H9 (cell line): Measurements from ENCODE around the gene SLC6A18. TPM values are rescaled to one million over a fixed set of nuclear protein-coding genes. Genes with fewer than 3 reads are reported as not detected.
"Not testable (repeated sequence)": the region's sequence is repeated elsewhere in the genome, so short reads cannot be mapped to it uniquely, and the experiment has no call there.

ENCODE experiments used
- DNase-seq: peaks from one replicate; pipeline ENCODE4 v3.0.0-alpha.2; 2017
- H2AFZ ChIP-seq: one replicate; pipeline ENCODE4 v1.6.1; 2013; ENCODE audit warnings: mild to moderate bottlenecking, low read length, control low read depth, moderate library complexity
- H2AK5ac ChIP-seq: 2 replicates; pipeline ENCODE4 v1.6.1; 2013; ENCODE audit warnings: low read length, control low read depth, mixed read lengths; ENCODE audit not compliant: insufficient read length
- H2BK120ac ChIP-seq: one replicate; pipeline ENCODE4 v1.6.1; 2013; ENCODE audit warnings: low read depth, mild to moderate bottlenecking, low read length, control low read depth, inconsistent platforms; ENCODE audit not compliant: poor library complexity, severe bottlenecking
- H2BK12ac ChIP-seq: 2 replicates; pipeline ENCODE4 v1.6.1; 2013; ENCODE audit warnings: low read length, control low read depth, mixed read lengths, low read depth; ENCODE audit not compliant: insufficient read length
- H2BK15ac ChIP-seq: 2 replicates; pipeline ENCODE4 v1.6.1; 2013; ENCODE audit warnings: low read depth, low read length, control low read depth
- H2BK20ac ChIP-seq: one replicate; pipeline ENCODE4 v1.6.1; 2013; ENCODE audit warnings: low read depth, mild to moderate bottlenecking, low read length, control low read depth, inconsistent platforms; ENCODE audit not compliant: poor library complexity, severe bottlenecking
- H2BK5ac ChIP-seq: 2 replicates; pipeline ENCODE4 v1.6.1; 2013; ENCODE audit warnings: low read length, control low read depth, mixed read lengths; ENCODE audit not compliant: insufficient read length
- H3K14ac ChIP-seq: 2 replicates; pipeline ENCODE4 v1.6.1; 2013; ENCODE audit warnings: low read length, control low read depth; ENCODE audit not compliant: insufficient read depth
- H3K18ac ChIP-seq: 2 replicates; pipeline ENCODE4 v1.6.1; 2013; ENCODE audit warnings: low read depth, mild to moderate bottlenecking, mixed read lengths, low read length, control low read depth; ENCODE audit not compliant: insufficient read length
- H3K23ac ChIP-seq: 2 replicates; pipeline ENCODE4 v1.6.1; 2013; ENCODE audit warnings: low read length, control low read depth, mixed read lengths, low read depth; ENCODE audit not compliant: insufficient read length
- H3K23me2 ChIP-seq: 2 replicates; pipeline ENCODE4 v1.6.1; 2013; ENCODE audit warnings: low read depth, mild to moderate bottlenecking, mixed read lengths, low read length, control low read depth; ENCODE audit not compliant: insufficient read length, poor library complexity, severe bottlenecking
- H3K27ac ChIP-seq: 2 replicates; pipeline ENCODE4 v1.5.1; 2013; ENCODE audit warnings: low read length, control low read depth, mixed read lengths, low read depth; ENCODE audit not compliant: insufficient read length
- H3K27me3 ChIP-seq: 2 replicates; pipeline ENCODE4 v1.6.1; 2013; ENCODE audit warnings: low read length, control low read depth, inconsistent platforms; ENCODE audit not compliant: insufficient read depth
- H3K4ac ChIP-seq: 2 replicates; pipeline ENCODE4 v1.6.1; 2013; ENCODE audit warnings: low read depth, mild to moderate bottlenecking, control low read depth, inconsistent platforms, low read length, moderate library complexity
- H3K4me1 ChIP-seq: 2 replicates; pipeline ENCODE4 v1.6.1; 2013; ENCODE audit warnings: low read length, control low read depth, inconsistent platforms; ENCODE audit not compliant: insufficient read depth
- H3K4me2 ChIP-seq: 2 replicates; pipeline ENCODE4 v1.6.1; 2013; ENCODE audit warnings: low read length, control low read depth, mixed read lengths; ENCODE audit not compliant: insufficient read length, insufficient read depth
- H3K56ac ChIP-seq: 2 replicates; pipeline ENCODE4 v1.6.1; 2013; ENCODE audit warnings: low read depth, mild to moderate bottlenecking, mixed read lengths, low read length, control low read depth; ENCODE audit not compliant: insufficient read length
- H3K79me1 ChIP-seq: 2 replicates; pipeline ENCODE4 v1.6.1; 2013; ENCODE audit warnings: low read depth, mild to moderate bottlenecking, moderate library complexity, low read length, control low read depth, inconsistent platforms; ENCODE audit not compliant: insufficient read depth, poor library complexity, severe bottlenecking
- H3K79me2 ChIP-seq: 2 replicates; pipeline ENCODE4 v1.6.1; 2013; ENCODE audit warnings: low read length, control low read depth, inconsistent platforms; ENCODE audit not compliant: insufficient read depth
- H3K9ac ChIP-seq: 2 replicates; pipeline ENCODE4 v1.6.1; 2013; ENCODE audit warnings: low read length, control low read depth, mixed read lengths; ENCODE audit not compliant: insufficient read length; ENCODE audit errors: extremely low read depth
- H3K9me3 ChIP-seq: one replicate; pipeline ENCODE4 v1.6.1; 2013; ENCODE audit warnings: low read depth, low read length, inconsistent platforms; ENCODE audit not compliant: control insufficient read depth
- H3T11ph ChIP-seq: one replicate; pipeline ENCODE4 v1.6.1; 2013; ENCODE audit warnings: mild to moderate bottlenecking, low read length, control low read depth, inconsistent platforms
- H4K20me1 ChIP-seq: one replicate; pipeline ENCODE4 v1.6.1; 2013; ENCODE audit not compliant: control insufficient read depth, insufficient read length, insufficient read depth
- H4K5ac ChIP-seq: 2 replicates; pipeline ENCODE4 v1.6.1; 2013; ENCODE audit warnings: low read depth, mild to moderate bottlenecking, mixed read lengths, low read length, control low read depth; ENCODE audit not compliant: insufficient read length
- H4K8ac ChIP-seq: replicated peaks from 2 replicates; pipeline ENCODE4 v1.6.1; 2013; ENCODE audit warnings: low read length, control low read depth, mixed read lengths, low read depth; ENCODE audit not compliant: insufficient read length
- H4K91ac ChIP-seq: 2 replicates; pipeline ENCODE4 v1.6.1; 2013; ENCODE audit warnings: low read depth, mild to moderate bottlenecking, moderate library complexity, mixed read lengths, low read length, control low read depth; ENCODE audit not compliant: insufficient read length
- H3K27ac Mint-ChIP-seq, 3 experiments: 2 replicates in 2 of 3; 3 replicates in 1 of 3; pipeline ENCODE4 v1.8.0; 2020 to 2021; ENCODE audit warnings: mixed read lengths in 3 of 3, mild to moderate bottlenecking in 1 of 3, moderate library complexity in 1 of 3
- H3K27me3 Mint-ChIP-seq: 2 replicates; pipeline ENCODE4 v1.8.0; 2021; ENCODE audit warnings: low read depth, mild to moderate bottlenecking, moderate library complexity, mixed read lengths
- H3K36me3 Mint-ChIP-seq, 3 experiments: 2 replicates in 2 of 3; 3 replicates in 1 of 3; pipeline ENCODE4 v1.8.0; 2020 to 2021; ENCODE audit warnings: low read depth in 3 of 3, mixed read lengths in 3 of 3; ENCODE audit not compliant: insufficient read depth in 1 of 3
- H3K4me1 Mint-ChIP-seq, 2 experiments: 2 replicates each; pipeline ENCODE4 v1.8.0; 2020; ENCODE audit warnings: mixed read lengths in 2 of 2
- H3K4me3 Mint-ChIP-seq, 2 experiments: 2 replicates in 1 of 2; 3 replicates in 1 of 2; pipeline ENCODE4 v1.8.0; 2020 to 2021; ENCODE audit warnings: mild to moderate bottlenecking in 2 of 2, mixed read lengths in 2 of 2, moderate library complexity in 1 of 2
- H3K9me3 Mint-ChIP-seq, 2 experiments: 2 replicates in 1 of 2; 3 replicates in 1 of 2; pipeline ENCODE4 v1.8.0; 2020; ENCODE audit warnings: mild to moderate bottlenecking in 2 of 2, mixed read lengths in 2 of 2, moderate library complexity in 1 of 2
- WGBS: extraction: QIAGEN DNeasy Blood & Tissue Kit; methylation state at CpG from one replicate; pipeline ENCODE4 v1.1.7; 2013; ENCODE audit warnings: missing lambda C conversion rate, low lambda C conversion rate, mixed read lengths; ENCODE audit not compliant: insufficient read length; ENCODE audit errors: extremely low coverage; 5-methylcytosine and 5-hydroxymethylcytosine counted together
- total RNA-seq: library from RNA; stranded (reverse); gene quantifications from 2 replicates; pipeline ENCODE4 v1.2.1, GENCODE V29; 2021

SLC6A18 gene
- total RNA-seq, 1 experiment from 2014 or later: not detected

GRCh38 chr5:1283729-1284041 is 58.5 kb downstream of the SLC6A18 start:
- not testable (repeated sequence) for H3K4me2 ChIP-seq, H2BK5ac ChIP-seq, H3K79me2 ChIP-seq, H4K91ac ChIP-seq, H3K27me3 Mint-ChIP-seq, H3K23ac ChIP-seq, H3K9me3 Mint-ChIP-seq, H4K20me1 ChIP-seq, H3K79me1 ChIP-seq, H3K4me3 Mint-ChIP-seq, H4K8ac ChIP-seq, H3K23me2 ChIP-seq, H3K56ac ChIP-seq, H3K27me3 ChIP-seq, H2BK120ac ChIP-seq, H2AK5ac ChIP-seq, H3K14ac ChIP-seq, H3K18ac ChIP-seq, H3K9me3 ChIP-seq, H4K5ac ChIP-seq, H3K4me1 Mint-ChIP-seq, H2BK15ac ChIP-seq, H3K9ac ChIP-seq, H3T11ph ChIP-seq, H2AFZ ChIP-seq, H2BK20ac ChIP-seq, H3K4ac ChIP-seq, H2BK12ac ChIP-seq, H3K27ac ChIP-seq, H3K4me1 ChIP-seq
- no CpG with 5 or more reads among the region's 16 CpGs for WGBS
- Mint-ChIP-seq H3K27ac (peak overlapping the region in 1 of 3 experiments; percentile 61; a peak in 1 of 7 replicates), H3K36me3 (peaks cover 17 to 25% (median 22%) of the 10 kb centered on the region in 3 experiments)
- DNase-seq: peak; percentile 25

GRCh38 chr5:1284336-1284970 is 59.3 kb downstream of the SLC6A18 start:
- H2BK5ac ChIP-seq, H3K4ac ChIP-seq, H2BK120ac ChIP-seq, H3K9ac ChIP-seq, H3K56ac ChIP-seq, H3K79me1 ChIP-seq, H3K79me2 ChIP-seq, H3K4me1 ChIP-seq, H4K20me1 ChIP-seq, H4K5ac ChIP-seq, H3K4me3 Mint-ChIP-seq, H3T11ph ChIP-seq, H3K27ac ChIP-seq, H3K23me2 ChIP-seq, H3K18ac ChIP-seq, H2AFZ ChIP-seq, H3K27me3 Mint-ChIP-seq, H4K8ac ChIP-seq, H3K4me2 ChIP-seq, H2BK15ac ChIP-seq, H3K4me1 Mint-ChIP-seq, H2BK20ac ChIP-seq, H3K9me3 Mint-ChIP-seq, H3K23ac ChIP-seq, H3K9me3 ChIP-seq, H3K27me3 ChIP-seq, H2BK12ac ChIP-seq, H3K14ac ChIP-seq, H2AK5ac ChIP-seq, H4K91ac ChIP-seq: not testable (repeated sequence)
- DNase-seq: peak; percentile 18
- H3K36me3 Mint-ChIP-seq: peaks cover 16 to 26% (median 22%) of the 10 kb centered on the region in 3 experiments
- peak overlapping the region in 1 of 3 experiments; percentile 64; a peak in 2 of 7 replicates for H3K27ac Mint-ChIP-seq
- WGBS: no CpG with 5 or more reads among the region's 27 CpGs
